H9 (cell line): ENCODE measurements around the gene GRB10. TPM values are rescaled to one million over a fixed set of nuclear protein-coding genes. Genes with fewer than 3 reads are reported as not detected.

Experiments
- DNase-seq: peaks from one replicate; pipeline ENCODE4 v3.0.0-alpha.2; 2017
- H2AFZ ChIP-seq: one replicate; pipeline ENCODE4 v1.6.1; 2013; ENCODE audit warnings: mild to moderate bottlenecking, low read length, control low read depth, moderate library complexity
- H2AK5ac ChIP-seq: 2 replicates; pipeline ENCODE4 v1.6.1; 2013; ENCODE audit warnings: low read length, control low read depth, mixed read lengths; ENCODE audit not compliant: insufficient read length
- H2BK120ac ChIP-seq: one replicate; pipeline ENCODE4 v1.6.1; 2013; ENCODE audit warnings: low read depth, mild to moderate bottlenecking, low read length, control low read depth, inconsistent platforms; ENCODE audit not compliant: poor library complexity, severe bottlenecking
- H2BK12ac ChIP-seq: 2 replicates; pipeline ENCODE4 v1.6.1; 2013; ENCODE audit warnings: low read length, control low read depth, mixed read lengths, low read depth; ENCODE audit not compliant: insufficient read length
- H2BK15ac ChIP-seq: 2 replicates; pipeline ENCODE4 v1.6.1; 2013; ENCODE audit warnings: low read depth, low read length, control low read depth
- H2BK20ac ChIP-seq: one replicate; pipeline ENCODE4 v1.6.1; 2013; ENCODE audit warnings: low read depth, mild to moderate bottlenecking, low read length, control low read depth, inconsistent platforms; ENCODE audit not compliant: poor library complexity, severe bottlenecking
- H2BK5ac ChIP-seq: 2 replicates; pipeline ENCODE4 v1.6.1; 2013; ENCODE audit warnings: low read length, control low read depth, mixed read lengths; ENCODE audit not compliant: insufficient read length
- H3K14ac ChIP-seq: 2 replicates; pipeline ENCODE4 v1.6.1; 2013; ENCODE audit warnings: low read length, control low read depth; ENCODE audit not compliant: insufficient read depth
- H3K18ac ChIP-seq: 2 replicates; pipeline ENCODE4 v1.6.1; 2013; ENCODE audit warnings: low read depth, mild to moderate bottlenecking, mixed read lengths, low read length, control low read depth; ENCODE audit not compliant: insufficient read length
- H3K23ac ChIP-seq: 2 replicates; pipeline ENCODE4 v1.6.1; 2013; ENCODE audit warnings: low read length, control low read depth, mixed read lengths, low read depth; ENCODE audit not compliant: insufficient read length
- H3K23me2 ChIP-seq: 2 replicates; pipeline ENCODE4 v1.6.1; 2013; ENCODE audit warnings: low read depth, mild to moderate bottlenecking, mixed read lengths, low read length, control low read depth; ENCODE audit not compliant: insufficient read length, poor library complexity, severe bottlenecking
- H3K27ac ChIP-seq: 2 replicates; pipeline ENCODE4 v1.5.1; 2013; ENCODE audit warnings: low read length, control low read depth, mixed read lengths, low read depth; ENCODE audit not compliant: insufficient read length
- H3K27me3 ChIP-seq: 2 replicates; pipeline ENCODE4 v1.6.1; 2013; ENCODE audit warnings: low read length, control low read depth, inconsistent platforms; ENCODE audit not compliant: insufficient read depth
- H3K4ac ChIP-seq: 2 replicates; pipeline ENCODE4 v1.6.1; 2013; ENCODE audit warnings: low read depth, mild to moderate bottlenecking, control low read depth, inconsistent platforms, low read length, moderate library complexity
- H3K4me1 ChIP-seq: 2 replicates; pipeline ENCODE4 v1.6.1; 2013; ENCODE audit warnings: low read length, control low read depth, inconsistent platforms; ENCODE audit not compliant: insufficient read depth
- H3K4me2 ChIP-seq: 2 replicates; pipeline ENCODE4 v1.6.1; 2013; ENCODE audit warnings: low read length, control low read depth, mixed read lengths; ENCODE audit not compliant: insufficient read length, insufficient read depth
- H3K56ac ChIP-seq: 2 replicates; pipeline ENCODE4 v1.6.1; 2013; ENCODE audit warnings: low read depth, mild to moderate bottlenecking, mixed read lengths, low read length, control low read depth; ENCODE audit not compliant: insufficient read length
- H3K79me1 ChIP-seq: 2 replicates; pipeline ENCODE4 v1.6.1; 2013; ENCODE audit warnings: low read depth, mild to moderate bottlenecking, moderate library complexity, low read length, control low read depth, inconsistent platforms; ENCODE audit not compliant: insufficient read depth, poor library complexity, severe bottlenecking
- H3K79me2 ChIP-seq: 2 replicates; pipeline ENCODE4 v1.6.1; 2013; ENCODE audit warnings: low read length, control low read depth, inconsistent platforms; ENCODE audit not compliant: insufficient read depth
- H3K9ac ChIP-seq: 2 replicates; pipeline ENCODE4 v1.6.1; 2013; ENCODE audit warnings: low read length, control low read depth, mixed read lengths; ENCODE audit not compliant: insufficient read length; ENCODE audit errors: extremely low read depth
- H3K9me3 ChIP-seq: one replicate; pipeline ENCODE4 v1.6.1; 2013; ENCODE audit warnings: low read depth, low read length, inconsistent platforms; ENCODE audit not compliant: control insufficient read depth
- H3T11ph ChIP-seq: one replicate; pipeline ENCODE4 v1.6.1; 2013; ENCODE audit warnings: mild to moderate bottlenecking, low read length, control low read depth, inconsistent platforms
- H4K20me1 ChIP-seq: one replicate; pipeline ENCODE4 v1.6.1; 2013; ENCODE audit not compliant: control insufficient read depth, insufficient read length, insufficient read depth
- H4K5ac ChIP-seq: 2 replicates; pipeline ENCODE4 v1.6.1; 2013; ENCODE audit warnings: low read depth, mild to moderate bottlenecking, mixed read lengths, low read length, control low read depth; ENCODE audit not compliant: insufficient read length
- H4K8ac ChIP-seq: replicated peaks from 2 replicates; pipeline ENCODE4 v1.6.1; 2013; ENCODE audit warnings: low read length, control low read depth, mixed read lengths, low read depth; ENCODE audit not compliant: insufficient read length
- H4K91ac ChIP-seq: 2 replicates; pipeline ENCODE4 v1.6.1; 2013; ENCODE audit warnings: low read depth, mild to moderate bottlenecking, moderate library complexity, mixed read lengths, low read length, control low read depth; ENCODE audit not compliant: insufficient read length
- H3K27ac Mint-ChIP-seq, 3 experiments: 2 replicates in 2 of 3; 3 replicates in 1 of 3; pipeline ENCODE4 v1.8.0; 2020 to 2021; ENCODE audit warnings: mixed read lengths in 3 of 3, mild to moderate bottlenecking in 1 of 3, moderate library complexity in 1 of 3
- H3K27me3 Mint-ChIP-seq: 2 replicates; pipeline ENCODE4 v1.8.0; 2021; ENCODE audit warnings: low read depth, mild to moderate bottlenecking, moderate library complexity, mixed read lengths
- H3K36me3 Mint-ChIP-seq, 3 experiments: 2 replicates in 2 of 3; 3 replicates in 1 of 3; pipeline ENCODE4 v1.8.0; 2020 to 2021; ENCODE audit warnings: low read depth in 3 of 3, mixed read lengths in 3 of 3; ENCODE audit not compliant: insufficient read depth in 1 of 3
- H3K4me1 Mint-ChIP-seq, 2 experiments: 2 replicates each; pipeline ENCODE4 v1.8.0; 2020; ENCODE audit warnings: mixed read lengths in 2 of 2
- H3K4me3 Mint-ChIP-seq, 2 experiments: 2 replicates in 1 of 2; 3 replicates in 1 of 2; pipeline ENCODE4 v1.8.0; 2020 to 2021; ENCODE audit warnings: mild to moderate bottlenecking in 2 of 2, mixed read lengths in 2 of 2, moderate library complexity in 1 of 2
- H3K9me3 Mint-ChIP-seq, 2 experiments: 2 replicates in 1 of 2; 3 replicates in 1 of 2; pipeline ENCODE4 v1.8.0; 2020; ENCODE audit warnings: mild to moderate bottlenecking in 2 of 2, mixed read lengths in 2 of 2, moderate library complexity in 1 of 2
- CTCF ChIP-seq: fragments of 200-600 bp; sonication (generic); conservative IDR thresholded peaks from 3 replicates; pipeline ENCODE4 v1.8.0; 2021; ENCODE audit warnings: antibody characterized with exemption, mild to moderate bottlenecking
- WGBS: extraction: QIAGEN DNeasy Blood & Tissue Kit; methylation state at CpG from one replicate; pipeline ENCODE4 v1.1.7; 2013; ENCODE audit warnings: missing lambda C conversion rate, low lambda C conversion rate, mixed read lengths; ENCODE audit not compliant: insufficient read length; ENCODE audit errors: extremely low coverage; 5-methylcytosine and 5-hydroxymethylcytosine counted together
- total RNA-seq: library from RNA; stranded (reverse); gene quantifications from 2 replicates; pipeline ENCODE4 v1.2.1, GENCODE V29; 2021

GRB10 gene
- total RNA-seq, 1 experiment from 2014 or later = 108 TPM

- Histone ChIP-seq H4K5ac (no peak overlapping the region), H3K4me2 (no peak overlapping the region), H3K4ac (no peak overlapping the region), H3K79me2 (no peaks in the 10 kb centered on the region), H3K18ac (no peak overlapping the region), H4K91ac (no peak overlapping the region), H4K8ac (no peak overlapping the region), H3K9me3 (no peaks in the 10 kb centered on the region), H3K23me2 (no peaks in the 10 kb centered on the region), H3K27ac (no peak overlapping the region), H2BK5ac (no peak overlapping the region), H2BK12ac (no peak overlapping the region), H3K9ac (no peak overlapping the region), H3K4me1 (0 out of 2 replicates have a peak, but pooled peaks cover 2% of the 10 kb centered on the region), H4K20me1 (no peaks in the 10 kb centered on the region), H3K79me1 (no peaks in the 10 kb centered on the region), H2AK5ac (no peak overlapping the region), H2AFZ (no peak overlapping the region), H2BK15ac (no peak overlapping the region), H3K14ac (no peak overlapping the region; the same call in 1 of the 2 replicates), H3K23ac (no peak overlapping the region), H3K56ac (no peak overlapping the region), H3K27me3 (no peaks in the 10 kb centered on the region), H3T11ph (no peak overlapping the region), H2BK20ac (no peak overlapping the region), H2BK120ac (no peak overlapping the region)
- DNase-seq = no peak
- Mint-ChIP-seq H3K27me3 (no peaks in the 10 kb centered on the region), H3K9me3 (no peaks in the 10 kb centered on the region), H3K36me3 (peaks cover 10 to 15% (median 13%) of the 10 kb centered on the region in 3 experiments; a peak in 6 of 7 replicates), H3K4me1 (peaks cover 27 to 34% of the 10 kb centered on the region in 2 experiments), H3K4me3 (no peak overlapping the region), H3K27ac (no peak overlapping the region)
- no peak for TF ChIP-seq CTCF
- no CpG with 5 or more reads among the region's 3 CpGs for WGBS
Observed at GRCh38 chr7:50626286-50626685, 156.4 kb downstream of the GRB10 start.
